Dermis blood vessel endothelial cell (primary cell): ENCODE measurements around the gene GOLT1B. TPM values are rescaled to one million over a fixed set of nuclear protein-coding genes. Genes with fewer than 3 reads are reported as not detected.
"Not testable (repeated sequence)": the region's sequence is repeated elsewhere in the genome, so short reads cannot be mapped to it uniquely, and the experiment has no call there.

Experiments used
- DNase-seq: peaks from one replicate; pipeline ENCODE4 v3.0.0; 2010
- total RNA-seq: library from RNA; depleted of rRNA; stranded (reverse); fragments of >200 nt; gene quantifications from 2 replicates; pipeline ENCODE4 v1.2.3, GENCODE V29; 2014

The GOLT1B gene
- total RNA-seq = 25.1 and 27.9 TPM in 2 replicates

- DNase-seq = peak; percentile 99
These were observed at the start of gene GOLT1B, which contains the start of gene RECQL for GRCh38 chr12:21501258-21502163. TSS of gene GOLT1B (plus strand) at chr12:21501789. CDS start at chr12:21501924, 135 bp downstream. TSS of gene RECQL (minus strand) at chr12:21501635. CDS start at chr12:21499570, 2,065 bp downstream.

- DNase-seq = no peak
These were observed 48.2 kb upstream of the GOLT1B start for GRCh38 chr12:21453312-21453852.

- no peak for DNase-seq
These were observed 45.3 kb upstream of the GOLT1B start for GRCh38 chr12:21456291-21456780.

- DNase-seq = no peak
These were observed 42.1 kb upstream of the GOLT1B start for GRCh38 chr12:21459474-21459873.

- not testable (repeated sequence) for DNase-seq
These were observed 34.3 kb upstream of the GOLT1B start for GRCh38 chr12:21467334-21467733.

GRCh38 chr12:21471294-21471693 lies 30.3 kb upstream of the GOLT1B start:
- no peak for DNase-seq

GRCh38 chr12:21472197-21472823 lies 29.3 kb upstream of the GOLT1B start:
- no peak for DNase-seq

- DNase-seq = no peak
These were observed 26.0 kb upstream of the GOLT1B start for GRCh38 chr12:21475552-21475951.

- DNase-seq = peak; percentile 38
These were observed 24.6 kb upstream of the GOLT1B start for GRCh38 chr12:21476949-21477348.

- peak; percentile 11 for DNase-seq
These were observed 22.7 kb upstream of the GOLT1B start for GRCh38 chr12:21478756-21479455.

- DNase-seq = no peak
These were observed 18.1 kb upstream of the GOLT1B start for GRCh38 chr12:21483531-21483930.

GRCh38 chr12:21485998-21486397 lies 15.6 kb upstream of the GOLT1B start:
- no peak for DNase-seq

GRCh38 chr12:21499765-21500164 lies 1.8 kb upstream of the GOLT1B start:
- no peak for DNase-seq

- DNase-seq = peak; percentile 1
These were observed 767 bp upstream of the GOLT1B start for GRCh38 chr12:21500786-21501257.

- DNase-seq = peak; percentile 54
These were observed 541 bp downstream of the GOLT1B start for GRCh38 chr12:21502164-21502496.

- DNase-seq = no peak
These were observed 1.3 kb downstream of the GOLT1B start for GRCh38 chr12:21502872-21503271.

- no peak for DNase-seq
These were observed 4.3 kb downstream of the GOLT1B start for GRCh38 chr12:21505888-21506287.

- DNase-seq = no peak
These were observed 6.3 kb downstream of the GOLT1B start for GRCh38 chr12:21507849-21508248.

- no peak for DNase-seq
These were observed 8.2 kb downstream of the GOLT1B start for GRCh38 chr12:21509768-21510167.

- no peak for DNase-seq
These were observed 14.7 kb downstream of the GOLT1B start for GRCh38 chr12:21516281-21516680.

- DNase-seq = no peak
These were observed 16.9 kb downstream of the GOLT1B start for GRCh38 chr12:21518451-21518850.

- DNase-seq = no peak
These were observed 20.0 kb downstream of the GOLT1B start for GRCh38 chr12:21521541-21521940.

- no peak for DNase-seq
These were observed 21.6 kb downstream of the GOLT1B start for GRCh38 chr12:21523148-21523547.
